Measurements from ENCODE around the gene ADH7.

DNA sequence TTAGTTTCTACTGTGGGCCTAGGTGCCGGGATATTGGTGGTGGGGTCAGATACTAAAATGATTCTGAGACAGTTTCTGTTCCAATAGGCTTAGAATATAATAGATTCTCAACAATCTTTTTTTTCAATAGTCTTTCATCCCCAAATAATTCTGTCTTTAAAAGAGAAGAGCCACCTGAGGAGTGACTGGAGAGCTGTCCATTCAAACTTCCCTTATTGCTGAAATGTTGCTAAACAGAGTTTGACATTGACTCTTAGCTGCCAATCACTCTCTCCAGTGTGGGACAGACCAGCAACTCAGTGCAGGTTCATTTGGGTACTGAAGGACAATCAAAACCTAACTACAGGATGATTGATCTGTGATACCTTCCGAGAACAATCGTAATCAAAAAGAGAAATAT, 12.4 kb upstream of the ADH7 start:
- TF ChIP-seq, protein P1, sequence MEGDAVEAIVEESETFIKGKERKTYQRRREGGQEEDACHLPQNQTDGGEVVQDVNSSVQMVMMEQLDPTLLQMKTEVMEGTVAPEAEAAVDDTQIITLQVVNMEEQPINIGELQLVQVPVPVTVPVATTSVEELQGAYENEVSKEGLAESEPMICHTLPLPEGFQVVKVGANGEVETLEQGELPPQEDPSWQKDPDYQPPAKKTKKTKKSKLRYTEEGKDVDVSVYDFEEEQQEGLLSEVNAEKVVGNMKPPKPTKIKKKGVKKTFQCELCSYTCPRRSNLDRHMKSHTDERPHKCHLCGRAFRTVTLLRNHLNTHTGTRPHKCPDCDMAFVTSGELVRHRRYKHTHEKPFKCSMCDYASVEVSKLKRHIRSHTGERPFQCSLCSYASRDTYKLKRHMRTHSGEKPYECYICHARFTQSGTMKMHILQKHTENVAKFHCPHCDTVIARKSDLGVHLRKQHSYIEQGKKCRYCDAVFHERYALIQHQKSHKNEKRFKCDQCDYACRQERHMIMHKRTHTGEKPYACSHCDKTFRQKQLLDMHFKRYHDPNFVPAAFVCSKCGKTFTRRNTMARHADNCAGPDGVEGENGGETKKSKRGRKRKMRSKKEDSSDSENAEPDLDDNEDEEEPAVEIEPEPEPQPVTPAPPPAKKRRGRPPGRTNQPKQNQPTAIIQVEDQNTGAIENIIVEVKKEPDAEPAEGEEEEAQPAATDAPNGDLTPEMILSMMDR (conservative IDR thresholded peaks at IDR 0.05; ENCODE audit: low read depth in 2 of 2): no peak
- no peak for TF ChIP-seq STAT1 (IDR thresholded peaks at IDR 0.05; ENCODE audit: unreplicated experiment)
- no peak for TF ChIP-seq EZH2 (IDR thresholded peaks at IDR 0.05; ENCODE audit: low read depth, unreplicated experiment)
- TF ChIP-seq EZH2phosphoT487 (IDR thresholded peaks at IDR 0.05; ENCODE audit: unreplicated experiment): no peak
- no peak for TF ChIP-seq REST (IDR thresholded peaks at IDR 0.05; ENCODE audit: unreplicated experiment)
- no peak for TF ChIP-seq JUNB (IDR thresholded peaks at IDR 0.05; ENCODE audit: unreplicated experiment)
